Eye (tissue), 1 donor: ENCODE data around the gene MTCH1.
A peak's percentile ranks its signal among the peaks of the same experiment; 100 is the strongest.

Experiments
- DNase-seq: peaks from one replicate; pipeline ENCODE4 v3.0.0-alpha.2; 2015

Gene MTCH1

GRCh38 chr6:37017606-37018197 is 31.7 kb upstream of the MTCH1 start:
- no peak for DNase-seq

GRCh38 chr6:37016995-37017394 is 31.0 kb upstream of the MTCH1 start:
- DNase-seq: no peak

GRCh38 chr6:37015532-37015931 is 29.5 kb upstream of the MTCH1 start:
- DNase-seq: no peak

DNA sequence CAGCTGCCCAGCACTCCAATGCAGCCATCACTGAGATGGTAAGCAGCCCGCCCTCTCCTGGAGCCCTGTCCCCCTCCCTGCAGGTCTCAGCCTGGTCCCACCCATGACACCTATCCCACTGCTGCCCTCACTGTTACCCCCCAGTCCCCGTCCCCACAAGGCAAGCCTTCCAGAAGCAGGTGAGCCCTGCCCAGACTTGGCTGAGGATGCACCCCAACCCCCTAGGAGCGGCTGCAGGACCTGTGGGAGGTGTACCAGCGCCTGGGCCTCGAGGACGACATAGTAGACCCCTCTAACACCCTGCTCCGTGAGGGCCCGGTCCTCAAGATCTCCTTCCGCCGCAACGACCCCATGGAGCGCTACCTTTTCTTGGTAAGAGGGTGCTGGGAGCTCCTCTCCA is 28.7 kb upstream of the MTCH1 start:
- DNase-seq: no peak

GRCh38 chr6:37013516-37014491 is 27.8 kb upstream of the MTCH1 start:
- DNase-seq: no peak

- no peak for DNase-seq
These were observed 25.8 kb upstream of the MTCH1 start for GRCh38 chr6:37011656-37012378.

DNA sequence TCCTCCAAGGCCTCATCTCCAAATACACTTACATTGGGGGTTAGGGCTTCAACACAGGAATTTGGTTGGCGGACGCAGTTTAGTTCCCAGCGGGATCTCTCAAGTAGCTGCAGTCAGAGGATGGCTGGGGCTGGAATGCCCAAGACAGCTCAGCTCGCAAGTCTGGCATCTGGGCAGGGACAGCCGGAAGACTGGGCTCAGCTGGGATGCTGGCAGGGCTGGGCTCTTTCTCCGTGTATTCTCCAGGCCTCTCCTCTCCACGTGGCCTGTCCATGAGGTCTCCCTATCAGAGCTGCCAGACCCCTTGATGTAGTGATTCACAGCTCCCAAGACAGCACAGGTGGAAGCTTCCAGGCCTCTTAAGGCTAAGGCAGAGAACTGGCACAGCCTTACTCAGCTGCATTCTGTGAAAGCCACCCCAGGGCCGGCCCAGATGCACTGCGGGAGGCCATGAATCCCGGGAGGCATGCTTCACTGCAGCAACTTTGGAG is 24.5 kb upstream of the MTCH1 start:
- no peak for DNase-seq

DNA sequence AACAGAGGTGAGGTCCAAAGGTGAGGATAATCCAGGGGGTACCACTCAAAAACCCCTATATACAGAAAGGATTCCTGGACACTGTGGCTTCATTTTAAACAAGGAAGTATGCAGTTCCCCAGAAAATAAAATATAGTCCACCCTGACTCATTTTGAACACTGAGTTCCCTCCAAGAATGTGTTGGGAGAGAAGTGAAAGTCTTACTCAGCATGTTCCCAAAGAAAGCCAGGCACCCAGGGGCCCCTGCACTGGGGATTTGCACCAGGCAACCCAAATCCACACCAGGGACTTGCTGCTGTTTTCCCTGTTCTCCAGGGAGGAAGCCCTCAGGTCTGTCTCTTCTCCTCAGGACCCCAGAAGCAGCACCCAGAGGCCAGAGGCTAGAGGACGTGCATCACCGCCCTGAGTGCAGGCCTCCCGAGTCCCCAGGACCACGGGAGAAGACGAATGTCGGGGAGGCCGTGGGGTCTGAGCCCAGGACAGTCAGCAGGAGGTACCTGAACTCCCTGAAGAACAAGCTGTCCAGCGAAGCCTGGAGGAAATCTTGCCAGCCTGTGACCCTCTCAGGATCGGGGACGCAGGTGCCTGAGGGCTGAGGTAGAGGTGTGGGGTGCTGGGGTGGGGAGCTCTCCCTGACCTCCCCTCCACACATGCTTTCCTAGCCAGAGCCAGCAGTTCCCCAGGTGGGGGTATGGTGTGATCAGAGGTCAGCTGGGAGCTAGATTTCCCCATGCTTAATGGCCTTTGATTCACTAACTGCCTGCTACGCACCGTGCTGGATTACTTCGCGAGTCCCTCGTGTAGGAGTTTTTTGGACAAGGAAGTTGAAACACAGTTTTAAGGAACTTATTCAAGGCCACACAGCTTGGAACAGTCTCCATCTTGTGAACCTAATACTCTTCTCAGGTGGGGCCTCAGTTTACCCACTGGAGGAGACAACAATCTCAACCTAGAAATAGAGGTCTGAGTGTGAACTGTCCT is 22.8 kb upstream of the MTCH1 start:
- DNase-seq: no peak

GRCh38 chr6:37007340-37008043 is 21.5 kb upstream of the MTCH1 start:
- no peak for DNase-seq

- DNase-seq: no peak
These were observed 20.9 kb upstream of the MTCH1 start for GRCh38 chr6:37006793-37007339.

DNA sequence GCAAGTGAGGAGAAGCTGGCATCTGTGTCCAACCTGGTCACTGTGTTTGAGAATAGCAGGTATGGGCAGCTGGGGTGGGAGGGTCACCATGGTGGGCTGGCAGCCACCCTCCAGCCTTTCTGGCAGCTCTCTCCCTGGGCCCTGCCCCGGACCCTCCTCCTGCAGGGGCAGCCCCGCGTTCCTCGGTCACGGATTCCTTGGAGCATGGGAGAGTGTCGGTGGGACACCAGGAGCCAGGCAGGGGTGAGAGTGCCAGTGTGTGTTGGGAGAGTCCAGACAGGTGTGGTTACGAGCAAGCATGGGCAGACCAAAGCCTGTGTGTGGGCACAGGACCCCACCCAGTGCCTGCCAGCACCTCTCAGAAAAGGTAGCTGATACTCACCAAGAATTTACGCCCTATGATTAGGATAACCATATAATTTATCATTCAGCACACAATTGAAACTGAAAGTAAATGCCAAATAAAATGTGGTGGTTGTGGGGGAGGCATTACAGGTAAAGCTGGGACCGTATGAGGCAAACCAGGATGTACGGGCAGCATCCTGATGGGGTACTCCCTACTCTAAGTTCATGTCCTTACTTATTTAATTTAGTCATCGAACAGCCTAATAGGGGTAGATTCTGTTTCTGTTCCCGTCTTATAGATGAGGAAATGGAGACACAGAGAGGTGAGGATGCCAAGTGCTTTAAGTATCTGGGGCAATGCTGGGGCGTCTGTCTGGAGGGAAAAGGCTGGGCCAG is 20.0 kb upstream of the MTCH1 start:
- no peak for DNase-seq

- DNase-seq: no peak
These were observed 19.2 kb upstream of the MTCH1 start, which contains the start of gene FGD2 for GRCh38 chr6:37005061-37005810. Gene FGD2 (plus strand): TSS chr6:37005655. CDS start chr6:37005818, 163 bp downstream.

DNA sequence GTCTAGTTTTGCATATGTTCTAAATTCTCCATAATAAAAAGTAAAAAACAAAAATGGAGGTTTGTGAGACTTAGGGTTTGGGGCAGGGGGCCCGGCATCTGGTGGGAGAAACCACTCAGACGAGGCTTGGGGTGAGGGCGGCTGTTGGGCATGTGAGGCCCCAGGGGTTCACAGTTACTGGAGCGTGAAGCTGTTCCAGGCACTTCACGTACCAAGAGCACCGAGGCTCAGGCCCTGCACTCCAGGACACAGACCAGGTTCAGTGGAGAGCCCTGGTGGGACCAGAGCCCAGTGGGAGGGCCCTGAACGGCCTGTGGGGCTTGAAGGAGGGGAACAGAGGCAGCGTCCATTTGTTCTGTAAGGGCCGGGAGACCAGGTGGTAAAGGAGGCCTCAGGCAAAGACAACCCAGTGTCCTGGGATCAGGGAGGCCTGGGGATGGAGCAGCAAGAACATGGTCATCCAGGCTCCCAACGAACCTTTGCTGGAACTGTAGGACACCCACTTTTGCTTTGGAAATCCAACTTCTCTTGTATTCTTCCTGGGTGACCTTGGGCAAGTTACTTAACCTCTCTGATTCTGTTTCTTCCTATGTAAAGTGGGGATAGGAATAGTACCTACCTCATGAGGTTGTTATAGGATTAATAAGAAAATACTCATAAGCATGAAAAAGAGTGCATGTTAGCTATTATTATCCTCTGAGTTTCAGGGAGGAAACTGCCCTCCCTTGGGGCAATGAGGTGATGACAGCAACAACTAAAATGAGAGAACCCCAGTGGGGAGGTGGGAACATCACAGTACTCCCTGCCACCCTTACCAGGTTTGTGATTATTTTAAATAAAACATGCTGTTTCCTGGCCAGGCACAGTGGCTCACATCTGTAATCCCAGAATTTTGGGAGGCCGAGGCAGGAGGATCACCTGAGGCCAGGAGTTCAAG is 18.3 kb upstream of the MTCH1 start:
- DNase-seq: peak; percentile 77

DNA sequence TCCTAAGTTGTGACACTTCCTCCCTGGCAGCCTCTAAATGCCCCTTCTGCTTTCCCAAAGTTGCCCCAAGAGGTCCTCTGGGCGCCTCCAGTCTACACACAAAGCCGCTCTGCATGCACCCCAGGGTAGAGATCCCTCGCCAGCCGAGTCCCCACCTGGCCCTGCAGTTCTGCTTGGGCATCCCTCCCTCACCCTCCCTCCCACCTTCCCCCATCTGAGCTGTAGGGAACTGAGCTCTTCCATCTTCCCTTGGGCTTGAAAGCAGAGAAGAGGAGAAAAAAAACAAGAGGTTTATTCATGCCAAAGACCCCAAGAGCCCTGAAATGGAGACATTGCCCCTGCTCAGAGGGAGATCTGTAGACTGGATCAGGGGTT is 13.7 kb upstream of the MTCH1 start:
- no peak for DNase-seq

DNA sequence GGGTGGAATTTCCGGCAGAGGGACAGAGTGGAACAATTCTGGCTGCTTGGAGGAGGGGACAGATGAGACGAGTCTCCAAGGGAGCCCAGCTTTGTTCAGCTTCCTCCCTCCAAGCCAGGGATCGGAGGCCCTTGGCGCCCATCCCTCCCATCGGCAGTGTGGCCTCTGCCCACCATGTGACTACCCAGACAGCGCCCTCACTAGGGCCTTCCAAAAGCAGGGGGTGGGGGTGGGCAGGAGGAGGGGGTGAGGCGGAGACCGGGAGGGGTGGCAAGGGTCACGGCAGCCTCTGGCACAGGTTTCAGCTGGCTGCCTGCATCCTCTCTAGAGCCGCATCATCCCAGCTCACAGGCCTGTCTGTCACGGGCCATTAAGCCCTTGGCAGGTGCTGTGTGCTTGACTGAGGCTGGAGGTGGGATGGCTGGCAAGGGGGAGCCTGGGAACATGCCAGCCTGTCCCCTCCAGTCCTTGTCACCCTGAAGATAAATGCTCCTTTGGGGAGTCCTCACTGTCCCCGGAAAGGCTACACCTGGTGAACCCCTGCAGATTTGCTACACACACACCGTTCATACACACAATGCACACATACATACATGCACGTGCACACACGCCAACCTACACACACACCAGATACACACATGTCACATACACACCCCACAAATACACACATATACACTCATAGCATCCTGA is 13.2 kb upstream of the MTCH1 start:
- peak; percentile 33 for DNase-seq

DNA sequence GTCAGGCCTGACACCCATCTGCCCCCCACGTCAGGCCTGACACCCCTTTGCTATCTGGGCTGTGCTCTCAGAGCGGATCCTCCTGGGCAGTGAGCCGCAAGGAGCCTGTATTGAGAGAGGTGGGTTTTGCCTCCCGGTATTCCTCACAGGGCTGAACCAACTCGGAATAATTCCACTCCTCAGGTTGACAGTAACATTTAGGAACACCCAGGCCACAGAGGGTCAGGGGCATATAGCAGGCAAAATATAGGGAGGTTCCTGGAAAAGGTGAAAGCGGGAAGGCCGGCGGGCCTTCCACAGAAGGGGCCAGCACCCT is 12.7 kb upstream of the MTCH1 start:
- no peak for DNase-seq

DNA sequence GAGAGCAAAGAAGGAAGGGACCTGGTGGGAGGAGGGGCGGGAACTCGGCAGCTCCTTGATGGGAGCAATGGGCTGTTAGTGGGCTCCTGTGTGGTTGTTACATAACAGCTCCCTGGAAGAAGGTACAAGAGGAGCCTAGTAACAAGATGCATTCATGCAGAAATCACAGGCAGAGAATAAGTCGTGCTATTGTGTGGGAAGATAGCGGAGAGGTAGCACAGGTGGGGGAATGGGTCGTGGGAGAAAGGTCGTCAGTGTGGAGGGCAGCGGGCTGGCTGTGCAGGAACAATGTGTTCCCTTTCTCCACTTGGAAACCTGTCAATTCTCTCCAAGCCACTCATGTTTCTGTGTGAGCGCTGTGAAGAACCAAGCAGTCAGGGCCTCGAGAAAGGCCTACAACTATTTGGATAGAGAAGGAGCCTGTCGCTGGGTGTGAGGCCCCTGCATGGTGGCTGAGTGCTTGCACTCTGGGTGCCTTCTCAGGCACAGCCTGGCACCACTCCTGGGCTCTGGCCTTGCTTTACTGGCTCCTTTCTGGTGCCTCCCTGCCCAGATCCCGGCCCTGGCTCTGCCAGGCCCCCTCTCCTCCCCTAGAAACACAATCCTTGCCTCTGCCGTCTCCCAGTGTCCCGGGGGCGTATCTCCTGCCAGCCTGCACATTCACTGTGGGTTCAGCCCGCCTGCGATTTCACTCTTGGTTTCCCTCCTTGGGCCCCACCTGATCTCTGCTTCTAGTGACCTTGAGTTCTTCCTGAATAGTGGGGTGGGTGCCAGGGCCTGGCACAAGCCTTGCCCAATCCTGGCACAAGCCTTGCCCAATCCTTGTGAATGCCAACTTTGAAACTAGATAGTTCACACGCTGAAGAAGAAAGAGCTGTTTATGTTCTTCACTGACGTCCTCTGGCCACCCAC is 12.1 kb upstream of the MTCH1 start:
- peak; percentile 41 for DNase-seq
